Lower leg skin (tissue), 3 donors: ENCODE results near the gene GSTCD.

ENCODE experiments used
- CTCF ChIP-seq, 3 donors: fragments of 450-650 bp; IDR thresholded peaks; one replicate each; pipeline ENCODE4 v1.5.1; 2016; ENCODE audit warnings: antibody characterized with exemption in 3 of 3, mild to moderate bottlenecking in 3 of 3, moderate library complexity in 2 of 3
- POLR2A ChIP-seq, 2 donors: fragments of 450-650 bp; IDR thresholded peaks; one replicate each; pipeline ENCODE4 v1.6.1; 2016 to 2017; ENCODE audit warnings: antibody characterized with exemption in 2 of 2, mild to moderate bottlenecking in 1 of 2, moderate library complexity in 1 of 2

- TF ChIP-seq CTCF (IDR thresholded peaks at IDR 0.05) (no peak), POLR2A (IDR thresholded peaks at IDR 0.05) (no peak)
These were observed 132.0 kb downstream of the GSTCD start for GRCh38 chr4:105840426-105841174.
